ENCODE measurements around the gene TPK1.

DNA sequence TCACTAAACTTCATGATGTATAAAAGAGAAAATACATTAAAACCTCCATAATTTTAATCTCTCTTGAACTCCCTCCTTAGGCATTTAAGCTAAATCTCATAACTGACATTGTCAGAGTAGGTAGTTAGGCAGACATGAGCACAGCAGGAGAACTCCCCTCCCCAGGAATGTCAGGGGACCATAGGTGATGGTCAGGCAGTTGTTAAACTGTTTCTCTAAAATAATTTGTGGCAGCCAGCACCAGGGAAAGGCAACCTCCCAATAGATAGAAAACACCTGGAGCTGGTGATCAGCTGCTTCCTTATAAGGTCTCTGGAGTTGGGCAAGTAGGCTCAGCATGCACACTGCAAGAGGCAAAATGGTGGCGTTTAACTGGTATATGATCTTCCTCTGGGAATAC is 73.0 kb downstream of the TPK1 start:
- no peak for TF ChIP-seq POLR2A (IDR thresholded peaks at IDR 0.05)
- TF ChIP-seq, protein P1, sequence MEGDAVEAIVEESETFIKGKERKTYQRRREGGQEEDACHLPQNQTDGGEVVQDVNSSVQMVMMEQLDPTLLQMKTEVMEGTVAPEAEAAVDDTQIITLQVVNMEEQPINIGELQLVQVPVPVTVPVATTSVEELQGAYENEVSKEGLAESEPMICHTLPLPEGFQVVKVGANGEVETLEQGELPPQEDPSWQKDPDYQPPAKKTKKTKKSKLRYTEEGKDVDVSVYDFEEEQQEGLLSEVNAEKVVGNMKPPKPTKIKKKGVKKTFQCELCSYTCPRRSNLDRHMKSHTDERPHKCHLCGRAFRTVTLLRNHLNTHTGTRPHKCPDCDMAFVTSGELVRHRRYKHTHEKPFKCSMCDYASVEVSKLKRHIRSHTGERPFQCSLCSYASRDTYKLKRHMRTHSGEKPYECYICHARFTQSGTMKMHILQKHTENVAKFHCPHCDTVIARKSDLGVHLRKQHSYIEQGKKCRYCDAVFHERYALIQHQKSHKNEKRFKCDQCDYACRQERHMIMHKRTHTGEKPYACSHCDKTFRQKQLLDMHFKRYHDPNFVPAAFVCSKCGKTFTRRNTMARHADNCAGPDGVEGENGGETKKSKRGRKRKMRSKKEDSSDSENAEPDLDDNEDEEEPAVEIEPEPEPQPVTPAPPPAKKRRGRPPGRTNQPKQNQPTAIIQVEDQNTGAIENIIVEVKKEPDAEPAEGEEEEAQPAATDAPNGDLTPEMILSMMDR (IDR thresholded peaks at IDR 0.05): no peak

All from Peyer's patch (tissue), 4 donors.